IMR-90 (cell line): Measurements from ENCODE around the gene BCAS1. TPM values are rescaled to one million over a fixed set of nuclear protein-coding genes. Genes with fewer than 3 reads are reported as not detected.

Source experiments
- ATAC-seq: fragments of 200-7000 bp; cut with Tn5 transposase; 2 replicates; pipeline ENCODE4 v1.9.1; 2020; ENCODE audit warnings: low read depth, mild to moderate bottlenecking, moderate library complexity
- BruUV-seq: library from RNA; stranded (reverse); fragments of 400-500 nt; replicated peaks from 2 replicates; lab custom pipeline; 2021; lab: Mats Ljungman, UMichigan
- CTCF ChIA-PET: fragments of 300-600 bp; formaldehyde crosslinking; extraction: SDS; loops from one replicate; lab custom pipeline; 2021; ENCODE audit warnings: antibody characterized with exemption; lab: Yijun Ruan, JAX
- POLR2A ChIA-PET: fragments of 300-600 bp; sonication (Branson Sonifier 250); formaldehyde crosslinking; loops from one replicate; lab custom pipeline; 2022; ENCODE audit warnings: antibody characterized with exemption; ENCODE audit not compliant: unreplicated experiment; lab: Charles Lee
- DNase-seq: peaks from one replicate; pipeline ENCODE4 v3.0.0; 2013
- H2AFZ ChIP-seq: replicated peaks from 2 replicates; pipeline ENCODE3; 2013; ENCODE audit warnings: low read length, mild to moderate bottlenecking; ENCODE audit not compliant: poor library complexity
- H2AK5ac ChIP-seq: 2 replicates; pipeline ENCODE4 v1.6.1; 2013; ENCODE audit warnings: low read depth, low read length, inconsistent platforms
- H2AK9ac ChIP-seq: replicated peaks from 2 replicates; pipeline ENCODE3; 2013; ENCODE audit warnings: mild to moderate bottlenecking, low read depth, low read length, moderate library complexity; ENCODE audit not compliant: poor library complexity
- H2BK120ac ChIP-seq: 2 replicates; pipeline ENCODE4 v1.6.1; 2013; ENCODE audit warnings: low read depth, low read length, inconsistent platforms
- H2BK15ac ChIP-seq: 3 replicates; pipeline ENCODE4 v1.6.1; 2013; ENCODE audit warnings: low read depth, low read length, inconsistent platforms
- H2BK20ac ChIP-seq: 2 replicates; pipeline ENCODE4 v1.6.1; 2013; ENCODE audit warnings: low read depth, mild to moderate bottlenecking, inconsistent platforms, low read length, moderate library complexity
- H2BK5ac ChIP-seq: 2 replicates; pipeline ENCODE4 v1.6.1; 2013; ENCODE audit warnings: mild to moderate bottlenecking, low read depth, low read length, inconsistent platforms; ENCODE audit not compliant: poor library complexity, severe bottlenecking
- H3K14ac ChIP-seq: replicated peaks from 2 replicates; pipeline ENCODE4 v1.6.1; 2013; ENCODE audit warnings: low read depth, low read length, inconsistent platforms
- H3K18ac ChIP-seq: 2 replicates; pipeline ENCODE4 v1.6.1; 2013; ENCODE audit warnings: low read depth, low read length, control low read depth
- H3K23ac ChIP-seq: 2 replicates; pipeline ENCODE4 v1.6.1; 2013; ENCODE audit warnings: low read depth, low read length, inconsistent platforms
- H3K27ac ChIP-seq: 2 replicates; pipeline ENCODE4 v1.5.1; 2013; ENCODE audit warnings: mild to moderate bottlenecking, control low read depth, low read length; ENCODE audit not compliant: insufficient read depth
- H3K27me3 ChIP-seq: 2 replicates; pipeline ENCODE4 v1.6.1; 2013; ENCODE audit warnings: low read length; ENCODE audit not compliant: control insufficient read depth, insufficient read depth
- H3K36me3 ChIP-seq: 2 replicates; pipeline ENCODE4 v1.6.1; 2013; ENCODE audit warnings: low read length, mixed read lengths; ENCODE audit not compliant: control insufficient read depth, insufficient read depth
- H3K4ac ChIP-seq: 2 replicates; pipeline ENCODE4 v1.6.1; 2013; ENCODE audit warnings: low read depth, low read length, inconsistent platforms
- H3K4me1 ChIP-seq: 2 replicates; pipeline ENCODE4 v1.6.1; 2013; ENCODE audit warnings: low read length, mixed read lengths; ENCODE audit not compliant: control insufficient read depth, insufficient read depth
- H3K4me2 ChIP-seq: 2 replicates; pipeline ENCODE4 v1.6.1; 2013; ENCODE audit warnings: low read depth, mild to moderate bottlenecking, control low read depth, low read length, moderate library complexity
- H3K4me3 ChIP-seq: 2 replicates; pipeline ENCODE4 v1.5.1; 2013; ENCODE audit warnings: low read depth, mild to moderate bottlenecking, control low read depth, low read length, moderate library complexity; ENCODE audit not compliant: insufficient read depth
- H3K56ac ChIP-seq: 2 replicates; pipeline ENCODE4 v1.6.1; 2013; ENCODE audit warnings: low read length, inconsistent platforms; ENCODE audit not compliant: insufficient read depth; ENCODE audit errors: extremely low read depth
- H3K79me1 ChIP-seq, 2 experiments: 2 replicates each; pipeline ENCODE4 v1.6.1; 2013; ENCODE audit warnings: low read length in 2 of 2, inconsistent platforms in 1 of 2, low read depth in 1 of 2
- H3K9ac ChIP-seq: 2 replicates; pipeline ENCODE4 v1.6.1; 2013; ENCODE audit warnings: low read depth, low read length, control low read depth
- H3K9me1 ChIP-seq: 2 replicates; pipeline ENCODE4 v1.6.1; 2013; ENCODE audit warnings: low read length, inconsistent platforms; ENCODE audit not compliant: insufficient read depth
- H3K9me3 ChIP-seq: 2 replicates; pipeline ENCODE4 v1.6.1; 2013; ENCODE audit warnings: low read length; ENCODE audit not compliant: control insufficient read depth, insufficient read depth
- H4K20me1 ChIP-seq: 2 replicates; pipeline ENCODE4 v1.6.1; 2013; ENCODE audit warnings: low read length, inconsistent platforms; ENCODE audit not compliant: insufficient read depth
- H4K5ac ChIP-seq: 2 replicates; pipeline ENCODE4 v1.6.1; 2013; ENCODE audit warnings: mild to moderate bottlenecking, low read depth, low read length, control low read depth
- H4K8ac ChIP-seq, 2 experiments: 2 replicates each; pipeline ENCODE4 v1.6.1; 2013; ENCODE audit warnings: low read depth in 2 of 2, low read length in 2 of 2, control low read depth in 1 of 2, inconsistent platforms in 1 of 2
- H4K91ac ChIP-seq: 2 replicates; pipeline ENCODE4 v1.6.1; 2013; ENCODE audit warnings: low read depth, low read length, inconsistent platforms; ENCODE audit not compliant: insufficient read depth
- CHD1 ChIP-seq: IDR thresholded peaks from 2 replicates; pipeline ENCODE4 v1.6.1; 2012; ENCODE audit warnings: low read depth, low read length, improper control_type of control experiment
- CTCF ChIP-seq: conservative IDR thresholded peaks from 2 replicates; pipeline ENCODE4 v1.5.1; 2012; ENCODE audit warnings: mild to moderate bottlenecking, low read depth, low read length, improper control_type of control experiment
- ELK1 ChIP-seq: fragments of 150-350 bp; IDR thresholded peaks from 2 replicates; pipeline ENCODE4 v1.6.1; 2016; ENCODE audit warnings: low read depth, mild to moderate bottlenecking, low read length, moderate library complexity, borderline replicate concordance
- FOS ChIP-seq: fragments of 150-350 bp; IDR thresholded peaks from 2 replicates; pipeline ENCODE4 v1.6.1; 2016; ENCODE audit warnings: low read depth, low read length
- USF2 ChIP-seq: fragments of 150-350 bp; IDR thresholded peaks from 2 replicates; pipeline ENCODE4 v1.6.1; 2017; ENCODE audit warnings: mild to moderate bottlenecking, antibody characterized with exemption, low read length, low read depth
- WGBS, 2 experiments: methylation state at CpG; one replicate each; pipeline versions ENCODE4 v1.1.5 to v1.1.7; 2013; ENCODE audit warnings: missing lambda C conversion rate in 2 of 2; ENCODE audit not compliant: insufficient read length in 1 of 2; ENCODE audit errors: extremely low coverage in 2 of 2; 5-methylcytosine and 5-hydroxymethylcytosine counted together
- dilution Hi-C: fragments of 300-500 bp; cut with HindIII; formaldehyde crosslinking; loops from one replicate; pipeline ENCODE4 v1.14.3; 2018; ENCODE audit warnings: low sequenced_read_pairs; ENCODE audit not compliant: unreplicated experiment
- in situ Hi-C: fragments of 300-500 bp; cut with MboI; formaldehyde crosslinking; loops from 3 replicates; pipeline ENCODE4 v1.14.3; 2019; ENCODE audit warnings: low sequenced_read_pairs, inconsistent platforms, mixed read lengths
- intact Hi-C: fragments of 100-400 bp; cut with micrococcal nuclease; formaldehyde crosslinking; loops from 2 replicates; pipeline ENCODE4 v1.10.0; 2022
- polyA plus RNA-seq, 3 experiments: library from polyadenylated mRNA; depleted of rRNA; stranded (reverse); fragments of >200 nt; gene quantifications; 2 replicates each; pipeline ENCODE4 v1.2.3, GENCODE V29; 2012; ENCODE audit warnings: low replicate concordance in 1 of 3
- total RNA-seq: library from RNA; depleted of rRNA; stranded (reverse); fragments of >200 nt; gene quantifications from 2 replicates; pipeline ENCODE4 v1.2.3, GENCODE V29; 2012

Gene BCAS1
- total and polyA plus RNA-seq, 2 of the 4 experiments (the other 2 are of a cell fraction) = under 0.01 TPM; not detected in 1

GRCh38 chr20:53934421-53935343, 135.7 kb downstream of the BCAS1 start:
- Histone ChIP-seq H3K14ac (peak overlapping the region; percentile 78), H3K9ac (no peak overlapping the region), H2BK5ac (peak overlapping the region; percentile 84), H3K9me3 (no peaks in the 10 kb centered on the region), H2AK9ac (no peak overlapping the region), H3K27ac (peak overlapping the region; percentile 74), H3K79me1 (peaks cover 0 to 3% of the 10 kb centered on the region in 2 experiments; a peak in 1 of 4 replicates), H2BK15ac (peak overlapping the region; percentile 91; the same call in 2 of the 3 replicates), H3K4me3 (no peak overlapping the region), H2BK20ac (peak overlapping the region; percentile 91), H3K4me2 (peak overlapping the region; percentile 63; the same call in 1 of the 2 replicates), H3K4ac (peak overlapping the region; percentile 90), H4K20me1 (no peaks in the 10 kb centered on the region), H2AK5ac (peak overlapping the region; percentile 88; the same call in 1 of the 2 replicates), H2AFZ (peak overlapping the region; percentile 64), H3K23ac (peak overlapping the region; percentile 79; the same call in 1 of the 2 replicates), H3K27me3 (no peaks in the 10 kb centered on the region), H4K5ac (peak overlapping the region; percentile 46; the same call in 1 of the 2 replicates), H3K9me1 (peaks cover 10% of the 10 kb centered on the region), H3K4me1 (peaks cover 10% of the 10 kb centered on the region), H3K18ac (peak overlapping the region; percentile 79), H3K56ac (peak overlapping the region; percentile 59; the same call in 1 of the 2 replicates), H2BK120ac (peak overlapping the region; percentile 92), H4K8ac (peak overlapping the region; percentile 38 to 84), H4K91ac (peak overlapping the region; percentile 65), H3K36me3 (no peaks in the 10 kb centered on the region)
- DNase-seq = peak; percentile 84
- dilution Hi-C loops (no loop called here), intact Hi-C loops (no loop called here), in situ Hi-C loops (loop anchor here (25.0 kb wide), 2 partner anchors 772 to 1447 kb away; no protein-coding TSS in a partner anchor)
- no peak for TF ChIP-seq FOS
- TF ChIP-seq USF2 = no peak
- TF ChIP-seq CHD1 = no peak
- no peak for TF ChIP-seq ELK1
- TF ChIP-seq CTCF = 0 out of 2 replicates have a peak, but pooled peaks have one; percentile 8
- no TSS peak for BruUV-seq
- ChIA-PET POLR2A (no interaction called here), CTCF (interaction anchor here (1.5 kb wide), 2 partner anchors 19 to 358 kb away, joined by 5 read pairs; no protein-coding TSS in a partner anchor)
- ATAC-seq = peak; percentile 97
- WGBS, 2 experiments = no CpG with 5 or more reads among the region's 6 CpGs
